ENCODE measurements around the gene GALNS.
"Not testable (repeated sequence)": the region's sequence is repeated elsewhere in the genome, so short reads cannot be mapped to it uniquely, and the experiment has no call there.

GALNS gene

GRCh38 chr16:88805340-88805715 is 51.4 kb downstream of the GALNS start:
- no peak for DNase-seq (ENCODE audit: low spot score)

- DNase-seq (ENCODE audit: low spot score), result no peak
These were observed 52.0 kb downstream of the GALNS start for GRCh38 chr16:88804552-88805339.

- DNase-seq (ENCODE audit: low spot score), result no peak
These were observed 52.6 kb downstream of the GALNS start for GRCh38 chr16:88804173-88804551.

GRCh38 chr16:88803264-88803987 is 53.3 kb downstream of the GALNS start, which contains the start of gene CDT1:
Gene CDT1 (plus strand): TSS chr16:88803789. CDS start chr16:88803832, 43 bp downstream.
- DNase-seq (ENCODE audit: low spot score), result peak; percentile 100

- no peak for DNase-seq (ENCODE audit: low spot score)
These were observed 56.5 kb downstream of the GALNS start for GRCh38 chr16:88800277-88800592.

GRCh38 chr16:88799569-88800276 is 57.0 kb downstream of the GALNS start:
- no peak for DNase-seq (ENCODE audit: low spot score)

GRCh38 chr16:88798772-88799455 is 57.8 kb downstream of the GALNS start:
- no peak for DNase-seq (ENCODE audit: low spot score)

- no peak for DNase-seq (ENCODE audit: low spot score)
These were observed 58.7 kb downstream of the GALNS start for GRCh38 chr16:88798073-88798472.

- DNase-seq (ENCODE audit: low spot score), result no peak
These were observed 60.5 kb downstream of the GALNS start for GRCh38 chr16:88796278-88796677.

- DNase-seq (ENCODE audit: low spot score), result no peak
These were observed 63.3 kb downstream of the GALNS start for GRCh38 chr16:88793251-88793954.

- DNase-seq (ENCODE audit: low spot score), result no peak
These were observed 64.0 kb downstream of the GALNS start for GRCh38 chr16:88792668-88793250.

GRCh38 chr16:88792078-88792550 is 64.6 kb downstream of the GALNS start:
- DNase-seq (ENCODE audit: low spot score), result no peak

GRCh38 chr16:88790312-88791211 is 66.2 kb downstream of the GALNS start:
- DNase-seq (ENCODE audit: low spot score), result no peak

- no peak for DNase-seq (ENCODE audit: low spot score)
These were observed 67.2 kb downstream of the GALNS start for GRCh38 chr16:88789594-88789993.

GRCh38 chr16:88788749-88789148 is 68.0 kb downstream of the GALNS start:
- DNase-seq (ENCODE audit: low spot score), result not testable (repeated sequence)

GRCh38 chr16:88787579-88788314 is 69.0 kb downstream of the GALNS start:
- DNase-seq (ENCODE audit: low spot score), result no peak

- peak; percentile 78 for DNase-seq (ENCODE audit: low spot score)
These were observed 71.4 kb downstream of the GALNS start, which contains the start of gene PIEZO1 for GRCh38 chr16:88785106-88785924. Gene PIEZO1 (minus strand): TSS chr16:88785220. CDS start chr16:88784964, 256 bp downstream.

- DNase-seq (ENCODE audit: low spot score), result no peak
These were observed 72.0 kb downstream of the GALNS start for GRCh38 chr16:88784856-88785105.

Measured in hepatic stellate cell (primary cell).